HepG2 (cell line): ENCODE results near the gene TMEM185A. TPM values are rescaled to one million over a fixed set of nuclear protein-coding genes. Genes with fewer than 3 reads are reported as not detected.
"Not testable (repeated sequence)": the region's sequence is repeated elsewhere in the genome, so short reads cannot be mapped to it uniquely, and the experiment has no call there.

Source experiments
- ATAC-seq: fragments of 200-7000 bp; cut with Tn5 transposase; 3 replicates; pipeline ENCODE4 v1.9.1; 2020; ENCODE audit warnings: mild to moderate bottlenecking, moderate library complexity
- BruUV-seq: library from RNA; stranded (reverse); fragments of 400-500 nt; replicated peaks from 2 replicates; lab custom pipeline; 2021; lab: Mats Ljungman, UMichigan
- CTCF ChIA-PET: fragments of 300-600 bp; formaldehyde crosslinking; extraction: SDS; loops from one replicate; lab custom pipeline; 2021; ENCODE audit warnings: low total read pairs, inconsistent platforms, low intra/inter-chr PET ratio; lab: Yijun Ruan, JAX
- POLR2A ChIA-PET: fragments of 350-600 bp; sonication (Branson Sonifier 250); formaldehyde crosslinking; loops from one replicate; lab custom pipeline; 2020; ENCODE audit warnings: antibody characterized with exemption, inconsistent platforms; lab: Yijun Ruan, JAX
- DNase-seq: peaks from one replicate; pipeline ENCODE4 v3.0.0-alpha.2; 2015; ENCODE audit warnings: low spot score
- FAIRE-seq: peaks from 3 replicates; lab custom pipeline; 2011; peaks lifted over from hg19 to GRCh38; lab: Jason Lieb, UNC
- H2AFZ ChIP-seq: one replicate; pipeline ENCODE4 v1.6.1; 2011; ENCODE audit warnings: low read length, inconsistent platforms
- H3K27ac ChIP-seq: fragments of 300-600 bp; 3 replicates; pipeline ENCODE4 v1.8.0; 2011; ENCODE audit warnings: mixed run types, mild to moderate bottlenecking, mixed read lengths, low read length, inconsistent platforms; ENCODE audit not compliant: insufficient read depth; ENCODE audit errors: extremely low read length
- H3K27me3 ChIP-seq, 2 experiments: fragments of 200-600 bp in 1 of 2; 2 replicates in 1 of 2; 3 replicates in 1 of 2; pipeline versions ENCODE4 v1.6.0 to v1.8.0; 2011; ENCODE audit warnings: low read length in 2 of 2, mild to moderate bottlenecking in 2 of 2, moderate library complexity in 2 of 2, inconsistent platforms in 1 of 2; ENCODE audit not compliant: insufficient read depth in 2 of 2, control insufficient read depth in 1 of 2
- H3K36me3 ChIP-seq, 2 experiments: fragments of 200-600 bp in 1 of 2; replicated peaks in 1 of 2; 2 replicates in 1 of 2; 3 replicates in 1 of 2; pipeline versions ENCODE4 v1.5.1 to v1.8.0; 2011; ENCODE audit warnings: low read length in 2 of 2, inconsistent platforms in 1 of 2; ENCODE audit not compliant: insufficient read depth in 2 of 2, control insufficient read depth in 1 of 2
- H3K4me1 ChIP-seq: 2 replicates; pipeline ENCODE4 v1.5.1; 2012; ENCODE audit warnings: low read length, inconsistent platforms; ENCODE audit not compliant: insufficient read depth
- H3K4me2 ChIP-seq: 2 replicates; pipeline ENCODE4 v1.6.0; 2011; ENCODE audit warnings: low read depth, low read length, inconsistent platforms
- H3K4me3 ChIP-seq, 3 experiments: fragments of 200-600 bp in 1 of 3; sonication (generic), shearing (Covaris generic) in 1 of 3; replicated peaks in 1 of 3; 2 replicates each; pipeline ENCODE4 v1.5.1; 2011 to 2016; ENCODE audit warnings: low read length in 3 of 3, inconsistent platforms in 2 of 3, low read depth in 2 of 3, mild to moderate bottlenecking in 2 of 3, control low read depth in 1 of 3, mixed read lengths in 1 of 3; ENCODE audit not compliant: insufficient read depth in 1 of 3
- H3K79me2 ChIP-seq: one replicate; pipeline ENCODE4 v1.6.1; 2011; ENCODE audit warnings: low read length, inconsistent platforms; ENCODE audit not compliant: insufficient read depth
- H3K9ac ChIP-seq: 2 replicates; pipeline ENCODE4 v1.6.0; 2011; ENCODE audit warnings: mild to moderate bottlenecking, low read depth, low read length, inconsistent platforms; ENCODE audit not compliant: insufficient read depth
- H3K9me3 ChIP-seq: 2 replicates; pipeline ENCODE4 v1.5.1; 2012; ENCODE audit warnings: mild to moderate bottlenecking, low read length
- H4K20me1 ChIP-seq: 2 replicates; pipeline ENCODE4 v1.6.0; 2011; ENCODE audit warnings: inconsistent platforms, mild to moderate bottlenecking, low read length, moderate library complexity; ENCODE audit not compliant: insufficient read depth
- ATM ChIP-seq: fragments of 450-650 bp; IDR thresholded peaks from 2 replicates; pipeline ENCODE4 v1.7.1; 2017; ENCODE audit warnings: mild to moderate bottlenecking, borderline replicate concordance
- CBX1 ChIP-seq: IDR thresholded peaks from one replicate; pipeline ENCODE4 v1.6.1; 2016; ENCODE audit warnings: antibody characterized with exemption, low read depth
- CHCHD3 ChIP-seq: sonication (generic); formaldehyde crosslinking; IDR thresholded peaks from 2 replicates; pipeline ENCODE4 v1.8.0; 2022; ENCODE audit warnings: mild to moderate bottlenecking, missing genetic modification reagents, moderate library complexity
- DNMT1 ChIP-seq: sonication (generic); formaldehyde crosslinking; IDR thresholded peaks from 2 replicates; pipeline ENCODE4 v1.5.1; 2020; ENCODE audit warnings: mild to moderate bottlenecking, missing genetic modification reagents
- DRAP1 ChIP-seq: IDR thresholded peaks from 2 replicates; pipeline ENCODE4 v1.6.1; 2016; ENCODE audit warnings: missing genetic modification reagents, missing compliant biosample characterization
- ELF1 ChIP-seq: sonication (generic); formaldehyde crosslinking; IDR thresholded peaks from 2 replicates; pipeline ENCODE4 v1.4.0; 2020; ENCODE audit warnings: missing genetic modification reagents
- KLF11 ChIP-seq: IDR thresholded peaks from 2 replicates; pipeline ENCODE4 v1.6.1; 2016; ENCODE audit warnings: missing compliant biosample characterization
- KLF12 ChIP-seq: sonication (generic); formaldehyde crosslinking; IDR thresholded peaks from 2 replicates; pipeline ENCODE4 v1.4.0; 2020; ENCODE audit warnings: missing genetic modification reagents, borderline replicate concordance
- KMT2B ChIP-seq: IDR thresholded peaks from 2 replicates; pipeline ENCODE4 v1.6.1; 2016; ENCODE audit warnings: missing genetic modification reagents, missing compliant biosample characterization
- SIN3A ChIP-seq: IDR thresholded peaks from 2 replicates; pipeline ENCODE4 v1.6.1; 2011; ENCODE audit warnings: low read depth, mild to moderate bottlenecking, control low read depth, low read length, borderline replicate concordance
- ZBTB37 ChIP-seq: sonication (generic); formaldehyde crosslinking; IDR thresholded peaks from 2 replicates; pipeline ENCODE4 v1.4.0; 2020; ENCODE audit warnings: mild to moderate bottlenecking, missing genetic modification reagents
- ZMYM4 ChIP-seq: sonication (generic); formaldehyde crosslinking; IDR thresholded peaks from 2 replicates; pipeline ENCODE4 v1.8.1; 2023; ENCODE audit warnings: mild to moderate bottlenecking, missing genetic modification reagents
- ZNF17 ChIP-seq: sonication (generic); formaldehyde crosslinking; IDR thresholded peaks from 2 replicates; pipeline ENCODE4 v1.5.0; 2020; ENCODE audit warnings: mild to moderate bottlenecking, missing genetic modification reagents
- ZNF3 ChIP-seq: IDR thresholded peaks from 2 replicates; pipeline ENCODE4 v1.7.0; 2017; ENCODE audit warnings: inconsistent platforms
- WGBS: methylation state at CpG from one replicate; pipeline ENCODE4 v1.1.6; 2017; ENCODE audit warnings: low lambda C conversion rate; 5-methylcytosine and 5-hydroxymethylcytosine counted together
- in situ Hi-C: cut with HindIII; loops from 2 replicates; pipeline ENCODE4 v1.10.0; 2017; ENCODE audit warnings: low pct_unique_long_range_greater_than_20kb; ENCODE audit not compliant: extremely low pct_ligation_motif_present
- intact Hi-C: fragments of 100-400 bp; cut with micrococcal nuclease; formaldehyde crosslinking; loops from one replicate; pipeline ENCODE4 v1.10.0; 2022; ENCODE audit not compliant: unreplicated experiment
- polyA plus RNA-seq, 8 experiments: library from polyadenylated mRNA; depleted of rRNA in 3 of 8; stranded (reverse) in 7 of 8; unstranded in 1 of 8; fragments of >200 nt; fragmentation: Illumina TruSeq in 4 of 8; extraction: Trizol in 4 of 8; gene quantifications; 2 replicates each; pipeline versions ENCODE4 v1.2.1 to v1.2.3, GENCODE V29; 2011 to 2016; ENCODE audit warnings: low read depth in 4 of 8, missing spikeins in 1 of 8, mixed read lengths in 1 of 8; ENCODE audit not compliant: insufficient read depth in 1 of 8
- total RNA-seq, 5 experiments: library from RNA; depleted of rRNA; stranded (reverse); fragments of >200 nt; fragmentation: Illumina TruSeq; extraction: Trizol; gene quantifications; 2 replicates each; pipeline ENCODE4 v1.2.3, GENCODE V29; 2016; ENCODE audit warnings: low read depth in 1 of 5
- TF ChIP-seq, protein P1 (sequence below): sonication (generic); formaldehyde crosslinking; IDR thresholded peaks from 2 replicates; pipeline ENCODE4 v1.8.0; 2022; ENCODE audit warnings: missing genetic modification reagents, low read depth, mild to moderate bottlenecking, borderline replicate concordance
- TF ChIP-seq, protein P2 (sequence below): sonication (generic); formaldehyde crosslinking; IDR thresholded peaks from 2 replicates; pipeline ENCODE4 v1.4.0; 2020; ENCODE audit warnings: missing genetic modification reagents

TMEM185A gene
- total and polyA plus RNA-seq, 2 of the 13 experiments (the other 11 are each of a cell fraction or from before 2014, with no cell fraction given), result 5.9 to 10.5 TPM

DNA sequence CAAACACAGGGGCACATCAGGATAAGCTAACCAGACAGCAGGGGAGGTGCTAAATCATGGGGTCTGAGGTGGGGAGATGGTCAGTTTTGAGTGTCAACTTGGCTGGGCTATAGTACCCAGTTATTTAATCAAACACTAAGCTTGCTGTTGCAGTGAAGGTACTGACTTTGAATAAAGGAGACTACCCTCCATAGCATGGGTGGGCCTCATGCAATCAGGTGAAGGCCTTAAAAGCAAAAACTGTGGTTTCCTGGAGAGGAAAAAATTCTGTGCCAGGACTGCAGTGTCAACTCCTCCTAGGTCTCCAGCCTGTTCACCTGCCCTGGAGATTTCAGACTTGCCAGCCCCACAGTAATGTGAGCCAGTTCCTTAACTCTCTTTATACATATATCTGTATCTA, 23.9 kb downstream of the TMEM185A start:
- no peak for FAIRE-seq
- CTCF ChIA-PET, result no interaction called here

DNA sequence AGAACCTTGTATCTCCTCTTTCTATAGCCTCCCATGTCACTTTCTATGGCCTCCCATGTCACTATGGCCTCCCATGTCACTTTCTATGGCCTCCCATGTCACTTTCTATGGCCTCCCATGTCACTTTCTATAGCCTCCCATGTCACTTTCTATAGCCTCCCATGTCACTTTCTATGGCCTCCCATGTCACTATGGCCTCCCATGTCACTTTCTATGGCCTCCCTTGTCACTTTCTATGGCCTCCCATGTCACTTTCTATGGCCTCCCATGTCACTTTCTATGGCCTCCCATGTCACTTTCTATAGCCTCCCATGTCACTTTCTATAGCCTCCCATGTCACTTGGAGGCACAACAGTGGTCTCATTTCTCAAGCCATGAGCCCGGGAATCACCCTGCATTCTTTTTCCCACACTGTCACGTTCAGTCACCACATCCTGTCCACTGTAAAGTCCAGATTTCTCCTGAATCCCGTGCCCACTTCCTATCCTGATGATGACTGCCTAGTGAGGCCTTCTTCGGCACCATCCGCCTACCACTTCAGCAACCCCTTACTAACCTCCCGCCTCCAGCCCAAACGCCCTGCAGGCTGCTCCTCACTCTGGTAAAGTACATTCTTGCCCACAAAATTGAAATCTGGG, 26.2 kb downstream of the TMEM185A start:
- H3K27me3 ChIP-seq, FAIRE-seq, POLR2A ChIA-PET, BruUV-seq, CTCF ChIA-PET, H3K9me3 ChIP-seq, H3K9ac ChIP-seq, H3K4me1 ChIP-seq, H3K36me3 ChIP-seq, H4K20me1 ChIP-seq, in situ Hi-C loops, H3K79me2 ChIP-seq, H3K4me2 ChIP-seq, DNase-seq, intact Hi-C loops, ATAC-seq, H3K4me3 ChIP-seq, H2AFZ ChIP-seq, H3K27ac ChIP-seq: not testable (repeated sequence)
- 95% methylated on average over 7 of the region's 7 CpGs for WGBS

More for the DNA sequence above, 23.9 kb downstream of the TMEM185A start:
- Histone ChIP-seq H3K4me2 (no peak overlapping the region), H3K27ac (no peak overlapping the region), H3K9ac (no peak overlapping the region), H2AFZ (no peak overlapping the region), H3K27me3 (no peaks in the 10 kb centered on the region), H3K79me2 (no peaks in the 10 kb centered on the region), H4K20me1 (no peaks in the 10 kb centered on the region), H3K36me3 (no peaks in the 10 kb centered on the region), H3K4me3 (no peak overlapping the region), H3K9me3 (no peaks in the 10 kb centered on the region), H3K4me1 (no peaks in the 10 kb centered on the region)
- POLR2A ChIA-PET, result no interaction called here
- ATAC-seq (no peak), DNase-seq (no peak)
- TF ChIP-seq ZNF3 (CRISPR knock-in tag) (no peak), DNMT1 (no peak), DRAP1 (no peak), KMT2B (CRISPR knock-in tag) (no peak), ZMYM4 (CRISPR knock-in tag) (no peak), ELF1 (CRISPR knock-in tag) (no peak), SIN3A (no peak), ZNF17 (no peak), ZBTB37 (CRISPR knock-in tag) (no peak), KLF11 (CRISPR knock-in tag) (no peak), KLF12 (CRISPR knock-in tag) (no peak), CHCHD3 (no peak), ATM (no peak), CBX1 (no peak)
- TF ChIP-seq, protein P1, sequence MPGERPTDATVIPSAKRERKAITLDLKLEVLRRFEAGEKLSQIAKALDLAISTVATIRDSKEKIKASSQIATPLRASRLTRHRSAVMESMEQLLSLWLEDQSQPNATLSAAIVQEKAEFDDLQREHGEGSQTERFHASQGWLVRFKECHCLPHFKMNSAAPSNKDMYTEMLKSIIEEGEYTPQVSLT, result no peak
- TF ChIP-seq, protein P2, sequence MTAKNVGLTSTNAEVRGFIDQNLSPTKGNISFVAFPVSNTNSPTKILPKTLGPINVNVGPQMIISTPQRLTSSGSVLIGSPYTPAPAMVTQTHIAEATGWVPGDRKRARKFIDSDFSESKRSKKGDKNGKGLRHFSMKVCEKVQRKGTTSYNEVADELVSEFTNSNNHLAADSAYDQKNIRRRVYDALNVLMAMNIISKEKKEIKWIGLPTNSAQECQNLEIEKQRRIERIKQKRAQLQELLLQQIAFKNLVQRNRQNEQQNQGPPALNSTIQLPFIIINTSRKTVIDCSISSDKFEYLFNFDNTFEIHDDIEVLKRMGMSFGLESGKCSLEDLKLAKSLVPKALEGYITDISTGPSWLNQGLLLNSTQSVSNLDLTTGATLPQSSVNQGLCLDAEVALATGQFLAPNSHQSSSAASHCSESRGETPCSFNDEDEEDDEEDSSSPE, result no peak
- in situ Hi-C loops, result no loop called here
- no TSS peak for BruUV-seq
- intact Hi-C loops, result no loop called here
